Small intestine (tissue), 7 donors: ENCODE data around the gene PRCD. TPM values are rescaled to one million over a fixed set of nuclear protein-coding genes. Genes with fewer than 3 reads are reported as not detected.

ENCODE experiments used
- DNase-seq, 2 donors: peaks; one replicate each; pipeline versions ENCODE4 v3.0.0 to v3.0.0-alpha.2; 2013
- FAIRE-seq: peaks from 2 replicates; lab custom pipeline; 2012; peaks lifted over from hg19 to GRCh38; lab: Jason Lieb, UNC
- H3K27ac ChIP-seq, 3 donors: one replicate each; pipeline ENCODE4 v1.5.1; 2013; ENCODE audit warnings: low read length in 2 of 3, mild to moderate bottlenecking in 2 of 3, control low read depth in 1 of 3, inconsistent platforms in 1 of 3, low read depth in 1 of 3, moderate library complexity in 1 of 3
- H3K27me3 ChIP-seq, 3 donors: one replicate each; pipeline ENCODE4 v1.6.1; 2013; ENCODE audit warnings: low read length in 3 of 3, inconsistent platforms in 1 of 3; ENCODE audit not compliant: control insufficient read depth in 3 of 3, insufficient read depth in 3 of 3
- H3K36me3 ChIP-seq, 3 donors: one replicate each; pipeline ENCODE4 v1.6.1; 2013; ENCODE audit warnings: low read length in 3 of 3, inconsistent platforms in 1 of 3, low read depth in 1 of 3, mild to moderate bottlenecking in 1 of 3, moderate library complexity in 1 of 3; ENCODE audit not compliant: control insufficient read depth in 3 of 3, insufficient read depth in 2 of 3
- H3K4me1 ChIP-seq, 3 donors: one replicate each; pipeline ENCODE4 v1.6.1; 2013; ENCODE audit warnings: low read length in 2 of 3, inconsistent platforms in 1 of 3, low read depth in 1 of 3, mild to moderate bottlenecking in 1 of 3, moderate library complexity in 1 of 3; ENCODE audit not compliant: control insufficient read depth in 3 of 3, insufficient read depth in 2 of 3
- H3K4me3 ChIP-seq, 3 donors: one replicate each; pipeline ENCODE4 v1.5.1; 2013; ENCODE audit warnings: low read length in 3 of 3, control low read depth in 1 of 3, inconsistent platforms in 1 of 3, low read depth in 1 of 3, mild to moderate bottlenecking in 1 of 3, moderate library complexity in 1 of 3
- H3K9me3 ChIP-seq, 2 donors: one replicate each; pipeline ENCODE4 v1.6.1; 2013; ENCODE audit warnings: low read depth in 1 of 2, low read length in 1 of 2; ENCODE audit not compliant: control insufficient read depth in 2 of 2, insufficient read depth in 1 of 2
- WGBS, 3 donors: extraction: QIAGEN DNeasy Blood & Tissue Kit; methylation state at CpG; one replicate each; pipeline ENCODE4 v1.1.7; 2013; 5-methylcytosine and 5-hydroxymethylcytosine counted together
- polyA plus RNA-seq, 4 donors: library from polyadenylated mRNA; stranded (reverse) in 3 of 4; unstranded in 1 of 4; fragments of 200-250 nt in 3 of 4; fragments of 120-200 nt in 1 of 4; gene quantifications; one replicate each; pipeline versions ENCODE4 v1.2.1 to v1.2.3, GENCODE V29; 2013
- donor health status: healthy with polysubstance abuse.
- donor health status: control.
- donor health status: control.
- donor health status: Bipolar disorder and iron deficiency.
- donor health status: healthy.

The PRCD gene
- polyA plus RNA-seq, 4 donors, result 1.6 to 3.4 (median 2.2) TPM; not detected in 1

DNA sequence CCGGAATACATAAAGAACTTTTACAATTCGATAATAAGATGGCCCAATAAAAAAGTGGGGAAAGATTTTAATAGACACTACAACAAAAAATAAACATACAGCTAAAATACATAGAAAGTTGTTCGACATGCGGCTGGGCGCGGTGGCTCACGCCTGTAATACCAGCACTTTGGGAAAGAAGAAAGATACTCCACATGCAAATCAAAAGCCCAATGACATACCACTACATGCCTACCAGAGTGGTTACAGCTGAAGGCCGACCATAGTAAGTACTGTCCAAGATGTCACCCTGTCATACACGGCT is 9.3 kb downstream of the PRCD start:
- 83 to 85% (median 84%) methylated on average over 9 of the region's 9 CpGs for WGBS, 3 donors
- Histone ChIP-seq H3K27ac (no peak overlapping the region), H3K36me3 (peaks cover 0 to 4% (median 0%) of the 10 kb centered on the region in 3 donors), H3K27me3 (peaks cover 0 to 11% (median 0%) of the 10 kb centered on the region in 3 donors), H3K9me3 (no peaks in the 10 kb centered on the region), H3K4me1 (peaks cover 0 to 11% (median 9%) of the 10 kb centered on the region in 3 donors), H3K4me3 (no peak overlapping the region)
- FAIRE-seq (no peak), DNase-seq (no peak)

DNA sequence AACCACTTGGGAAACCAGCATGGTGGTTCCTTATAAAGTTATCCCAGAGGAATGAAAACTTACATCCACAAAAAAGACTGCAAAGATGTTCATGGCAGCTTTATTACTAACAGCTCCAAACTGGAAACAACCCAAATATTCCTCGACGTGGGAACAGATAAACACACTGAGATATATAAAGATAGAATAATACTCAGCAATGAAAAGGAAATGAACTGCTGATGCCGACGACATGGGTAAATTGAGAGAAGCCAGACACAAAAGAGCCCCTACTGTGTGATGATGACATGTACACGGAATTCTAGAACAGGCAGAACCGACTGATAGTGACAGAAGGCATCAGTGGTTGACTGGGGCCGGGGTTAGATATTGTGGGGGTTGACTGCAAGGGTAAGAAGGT is 9.7 kb downstream of the PRCD start:
- H3K4me3 ChIP-seq, result no peak overlapping the region
- DNase-seq (no peak), FAIRE-seq (no peak)
- H3K9me3 ChIP-seq, result no peaks in the 10 kb centered on the region
- peaks cover 0 to 4% (median 0%) of the 10 kb centered on the region in 3 donors for H3K36me3 ChIP-seq
- H3K4me1 ChIP-seq, result peaks cover 0 to 9% (median 7%) of the 10 kb centered on the region in 3 donors
- 84 to 91% (median 86%) methylated on average over 7 of the region's 7 CpGs for WGBS, 3 donors
- no peak overlapping the region for H3K27ac ChIP-seq
- H3K27me3 ChIP-seq, result peaks cover 0 to 7% (median 0%) of the 10 kb centered on the region in 3 donors

DNA sequence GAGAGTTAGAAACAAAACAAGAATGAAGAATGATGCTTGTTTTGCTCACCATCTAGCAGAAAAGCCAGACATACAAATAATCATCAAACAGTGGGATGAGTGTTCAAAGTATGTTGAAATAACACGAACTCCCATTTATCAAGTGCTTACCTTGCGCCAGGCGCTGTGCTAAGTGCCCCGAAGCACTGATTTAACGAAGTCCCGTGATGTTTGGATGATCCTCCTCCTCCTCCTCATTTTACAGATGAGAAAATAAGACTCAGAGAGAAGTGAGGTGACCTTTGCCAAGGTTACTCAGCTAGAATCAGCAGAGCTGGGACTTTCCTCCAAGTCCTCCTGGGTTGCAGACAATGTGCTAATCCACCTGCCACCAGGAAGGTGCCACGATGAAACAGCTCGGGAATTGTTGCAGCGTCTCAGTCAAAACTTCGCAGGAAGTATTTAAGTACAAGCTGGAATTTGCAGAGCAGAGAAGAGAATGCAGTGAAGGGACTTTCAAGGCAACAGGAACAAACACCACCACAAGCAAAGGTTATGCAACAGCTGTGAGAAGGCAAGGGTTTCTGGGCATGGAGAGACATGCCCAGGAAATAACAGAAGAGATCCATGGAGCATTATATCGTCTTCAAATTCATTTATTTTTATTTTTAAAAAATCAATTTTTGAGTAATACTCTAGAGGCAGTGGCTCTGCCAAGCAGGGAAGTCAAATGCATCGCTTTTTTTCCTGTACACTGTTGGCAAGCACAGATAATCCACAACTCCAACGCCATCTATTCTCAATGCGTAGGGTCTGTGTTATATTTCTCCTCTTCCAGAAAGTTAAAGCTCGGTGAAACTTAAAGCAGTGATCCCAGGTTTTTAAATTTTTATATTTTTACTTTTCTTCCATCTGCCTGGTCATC is 11.1 kb downstream of the PRCD start:
- DNase-seq, result peak in 1 of 2 donors; percentile 29
- no peak for FAIRE-seq
- 43 to 56% (median 44%) methylated on average over 15 of the region's 15 CpGs for WGBS, 3 donors
- H3K4me1 ChIP-seq, result peaks cover 0 to 9% (median 7%) of the 10 kb centered on the region in 3 donors
- H3K9me3 ChIP-seq, result no peaks in the 10 kb centered on the region
- H3K36me3 ChIP-seq, result peaks cover 0 to 4% (median 0%) of the 10 kb centered on the region in 3 donors
- peaks cover 0 to under 1% (median 0%) of the 10 kb centered on the region in 3 donors for H3K27me3 ChIP-seq
- H3K4me3 ChIP-seq, result no peak overlapping the region
- H3K27ac ChIP-seq, result no peak overlapping the region

DNA sequence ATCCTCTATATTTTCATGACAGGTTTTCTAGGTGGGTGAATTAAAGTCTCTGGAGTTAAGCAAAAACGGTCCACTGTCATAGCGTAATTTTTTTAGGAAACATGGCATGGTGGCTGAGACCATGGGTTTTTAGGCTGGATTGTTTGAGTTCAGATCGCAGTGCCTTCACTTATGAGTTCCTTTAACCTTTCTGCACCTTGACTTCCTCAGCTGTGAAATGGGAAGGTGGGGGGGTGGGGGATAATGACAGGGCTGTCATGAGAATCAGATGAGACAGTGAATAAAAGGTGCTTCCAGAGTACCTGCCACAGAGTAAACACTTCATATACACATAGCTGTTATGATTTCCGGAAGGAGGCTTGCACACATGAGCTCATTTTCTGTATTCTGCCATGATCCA is 11.8 kb downstream of the PRCD start:
- Histone ChIP-seq H3K36me3 (peaks cover 0 to 4% (median 0%) of the 10 kb centered on the region in 3 donors), H3K4me3 (no peak overlapping the region), H3K27ac (no peak overlapping the region), H3K4me1 (peaks cover 0 to 9% (median 4%) of the 10 kb centered on the region in 3 donors), H3K27me3 (no peaks in the 10 kb centered on the region), H3K9me3 (no peaks in the 10 kb centered on the region)
- FAIRE-seq (no peak), DNase-seq (no peak)
- 79 to 91% (median 91%) methylated on average over 4 of the region's 4 CpGs for WGBS, 3 donors

DNA sequence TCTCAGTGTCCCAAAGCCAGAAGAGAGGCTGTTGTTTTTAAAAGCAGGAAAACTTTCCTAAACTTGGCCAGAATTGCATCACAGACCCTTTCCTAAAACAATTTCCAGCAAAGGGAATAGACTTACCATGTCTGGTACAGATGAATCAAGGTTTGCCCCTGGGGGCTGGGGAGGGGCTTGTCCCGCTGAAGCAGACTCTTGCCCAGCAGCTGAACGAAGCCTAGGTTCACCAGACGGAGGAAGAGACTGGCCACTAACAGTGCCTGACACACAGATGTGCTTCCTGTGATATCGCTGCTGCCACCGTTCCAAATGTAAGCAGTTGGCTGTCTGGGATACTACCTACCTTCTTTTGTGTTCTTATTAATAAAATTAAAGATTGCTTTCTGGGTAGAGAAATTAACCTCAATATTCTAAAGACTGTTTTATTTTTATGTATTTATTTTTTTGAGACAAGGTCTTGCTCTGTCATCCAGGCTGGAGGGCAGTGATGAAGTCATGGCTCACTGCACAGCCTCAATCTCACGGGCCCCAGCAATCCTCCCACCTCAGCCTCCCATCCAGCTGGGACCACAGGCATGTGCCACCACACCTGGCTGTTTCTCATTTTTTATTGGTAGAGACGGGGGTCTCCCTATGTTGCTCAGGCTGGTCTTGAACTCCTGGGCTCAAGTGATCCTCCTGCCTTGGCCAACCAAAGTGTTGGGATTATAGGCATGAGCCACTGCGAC is 13.5 kb downstream of the PRCD start:
- FAIRE-seq, result no peak

DNA sequence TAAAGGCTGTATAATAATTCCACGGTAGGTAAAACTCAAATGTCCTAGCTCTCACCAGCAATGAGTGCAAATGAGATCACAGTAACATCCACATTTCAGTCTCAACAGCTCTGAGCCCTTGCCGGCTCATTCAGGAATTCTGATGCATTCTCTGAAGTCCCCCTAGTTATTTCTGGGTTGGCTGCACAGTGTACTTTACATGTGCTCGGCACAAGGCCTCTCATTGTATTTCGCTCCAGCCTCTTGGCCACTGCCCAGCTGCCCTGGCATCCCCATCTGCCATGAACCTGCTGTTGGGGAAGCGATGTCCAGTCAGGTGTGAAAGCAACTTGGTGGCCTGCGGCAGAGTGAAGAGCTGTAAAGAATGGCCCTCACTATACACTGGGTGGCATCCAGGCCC is 14.3 kb downstream of the PRCD start:
- H3K4me1 ChIP-seq, result peaks cover 2 to 8% (median 6%) of the 10 kb centered on the region in 3 donors
- H3K27ac ChIP-seq, result no peak overlapping the region
- H3K36me3 ChIP-seq, result peaks cover 0 to 4% (median 0%) of the 10 kb centered on the region in 3 donors
- H3K4me3 ChIP-seq, result no peak overlapping the region
- no peak for FAIRE-seq
- no peak for DNase-seq
- H3K27me3 ChIP-seq, result no peaks in the 10 kb centered on the region
- H3K9me3 ChIP-seq, result no peaks in the 10 kb centered on the region
- WGBS, 3 donors, result 75 to 83% (median 77%) methylated on average over 6 of the region's 6 CpGs

More for the DNA sequence above, 13.5 kb downstream of the PRCD start:
- peaks cover 0 to 4% (median 0%) of the 10 kb centered on the region in 3 donors for H3K36me3 ChIP-seq
- no peak overlapping the region for H3K4me3 ChIP-seq
- H3K4me1 ChIP-seq, result peaks cover 0 to 5% (median 4%) of the 10 kb centered on the region in 3 donors
- no peak for DNase-seq
- 79 to 95% (median 92%) methylated on average over 8 of the region's 8 CpGs for WGBS, 3 donors
- no peaks in the 10 kb centered on the region for H3K27me3 ChIP-seq
- no peaks in the 10 kb centered on the region for H3K9me3 ChIP-seq
- H3K27ac ChIP-seq, result no peak overlapping the region

DNA sequence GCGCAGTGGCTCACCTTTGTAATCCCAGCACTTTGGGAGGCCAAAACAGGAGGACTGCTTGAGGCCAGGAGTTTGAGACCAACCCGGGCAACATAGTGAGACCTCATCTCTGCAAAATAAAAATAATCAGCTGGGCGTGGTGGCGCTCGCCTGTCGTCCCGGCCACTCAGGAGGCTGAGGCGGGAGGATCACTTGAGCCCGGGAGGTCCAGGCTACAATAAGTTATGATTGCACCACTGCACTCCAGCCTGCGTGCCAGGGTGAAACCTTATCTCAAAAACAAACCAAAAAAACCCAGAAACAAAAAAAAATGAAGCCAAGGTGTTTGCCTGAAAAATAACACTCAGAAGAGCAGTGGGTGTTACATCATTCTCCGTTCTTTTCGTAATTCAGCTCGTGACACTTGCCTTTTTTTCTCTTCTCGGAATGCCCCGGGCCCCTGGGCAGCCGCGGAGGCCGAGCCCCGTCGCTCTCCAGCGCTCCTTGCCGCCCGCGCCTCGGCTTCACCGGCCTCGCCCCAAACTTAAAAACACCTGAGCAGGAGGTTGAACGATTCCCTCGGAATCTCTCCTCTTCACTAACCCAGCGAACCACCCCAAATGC is 17.0 kb downstream of the PRCD start:
- Histone ChIP-seq H3K27me3 (no peaks in the 10 kb centered on the region), H3K4me1 (peaks cover 2 to 15% (median 8%) of the 10 kb centered on the region in 3 donors), H3K9me3 (no peaks in the 10 kb centered on the region), H3K36me3 (peaks cover 0 to 16% (median 0%) of the 10 kb centered on the region in 3 donors), H3K4me3 (peak overlapping the region; percentile 55 to 98 (median 70)), H3K27ac (peak overlapping the region; percentile 69 to 91 (median 87))
- no peak for FAIRE-seq
- WGBS, 3 donors, result 13 to 26% (median 17%) methylated on average over 30 of the region's 30 CpGs
- peak in 1 of 2 donors; percentile 15 for DNase-seq
